HEK293 (cell line): ENCODE results near the gene GUCY1B1.

ENCODE experiments used
- CTCF ChIA-PET: fragments of 350-600 bp; formaldehyde crosslinking; extraction: SDS; loops from one replicate; lab custom pipeline; 2021; ENCODE audit warnings: antibody characterized with exemption; lab: Yijun Ruan, JAX
- POLR2A ChIA-PET: fragments of 300-600 bp; formaldehyde crosslinking; extraction: SDS; loops from one replicate; lab custom pipeline; 2020; ENCODE audit warnings: antibody characterized with exemption, inconsistent platforms; lab: Yijun Ruan, JAX
- H3K27ac ChIP-seq: fragments of 200-500 bp; sonication (Bioruptor generic); 2 replicates; pipeline ENCODE4 v1.5.1; 2014; ENCODE audit warnings: low read depth, low read length, control low read depth, inconsistent platforms; ENCODE audit errors: extremely low read depth
- H3K36me3 ChIP-seq, 2 experiments: fragments of 200-500 bp in 1 of 2; sonication (Bioruptor generic) in 1 of 2; 1 replicate in 1 of 2; 2 replicates in 1 of 2; pipeline ENCODE4 v1.5.1; 2014 to 2017; ENCODE audit warnings: inconsistent platforms in 2 of 2, low read length in 2 of 2; ENCODE audit not compliant: control insufficient read depth in 2 of 2, insufficient read depth in 1 of 2
- H3K4me1 ChIP-seq: fragments of 200-500 bp; sonication (Bioruptor generic); 2 replicates; pipeline ENCODE4 v1.5.1; 2014; ENCODE audit warnings: mild to moderate bottlenecking, low read length, inconsistent platforms; ENCODE audit not compliant: control insufficient read depth, insufficient read depth
- H3K4me3 ChIP-seq: 2 replicates; pipeline ENCODE4 v1.5.1; 2011; ENCODE audit warnings: low read depth, mild to moderate bottlenecking, control low read depth, low read length, moderate library complexity
- H3K9me3 ChIP-seq: fragments of 200-500 bp; sonication (Bioruptor generic); 2 replicates; pipeline ENCODE4 v1.5.1; 2014; ENCODE audit warnings: low read depth, low read length, inconsistent platforms; ENCODE audit not compliant: control insufficient read depth, insufficient read depth
- CTCF ChIP-seq: fragments of 450-650 bp; formaldehyde crosslinking; IDR thresholded peaks from 2 replicates; pipeline ENCODE4 v1.5.1; 2016; ENCODE audit warnings: missing biosample characterization, missing genetic modification characterization
- FEZF1 ChIP-seq: fragments of 450-650 bp; formaldehyde crosslinking; IDR thresholded peaks from 2 replicates; pipeline ENCODE4 v1.5.1; 2016; ENCODE audit warnings: missing biosample characterization, missing genetic modification characterization
- GFI1B ChIP-seq: fragments of 450-650 bp; formaldehyde crosslinking; IDR thresholded peaks from 2 replicates; pipeline ENCODE4 v1.5.1; 2016; ENCODE audit warnings: missing biosample characterization, missing genetic modification characterization
- KLF17 ChIP-seq: fragments of 450-650 bp; formaldehyde crosslinking; IDR thresholded peaks from 2 replicates; pipeline ENCODE4 v1.5.1; 2016; ENCODE audit warnings: missing biosample characterization, missing genetic modification characterization
- KLF7 ChIP-seq: fragments of 450-650 bp; formaldehyde crosslinking; IDR thresholded peaks from 2 replicates; pipeline ENCODE4 v1.5.1; 2016; ENCODE audit warnings: missing biosample characterization, missing genetic modification characterization, borderline replicate concordance
- TRIM28 ChIP-seq: IDR thresholded peaks from 2 replicates; pipeline ENCODE4 v1.6.1; 2011; ENCODE audit warnings: low read length, control low read depth, borderline replicate concordance
- ZBTB20 ChIP-seq: fragments of 450-650 bp; formaldehyde crosslinking; IDR thresholded peaks from 2 replicates; pipeline ENCODE4 v1.5.1; 2016; ENCODE audit warnings: missing biosample characterization, missing genetic modification characterization
- ZBTB44 ChIP-seq: fragments of 450-650 bp; IDR thresholded peaks from 2 replicates; pipeline ENCODE4 v1.5.1; 2018; ENCODE audit warnings: missing biosample characterization, mild to moderate bottlenecking, missing genetic modification characterization
- ZFP41 ChIP-seq: fragments of 450-650 bp; formaldehyde crosslinking; IDR thresholded peaks from 2 replicates; pipeline ENCODE4 v1.5.1; 2016; ENCODE audit warnings: missing biosample characterization, missing genetic modification characterization, borderline replicate concordance
- ZIC2 ChIP-seq: fragments of 450-650 bp; formaldehyde crosslinking; IDR thresholded peaks from 2 replicates; pipeline ENCODE4 v1.5.1; 2016; ENCODE audit warnings: missing biosample characterization, missing genetic modification characterization
- ZNF132 ChIP-seq: fragments of 450-650 bp; formaldehyde crosslinking; IDR thresholded peaks from 2 replicates; pipeline ENCODE4 v1.5.1; 2017; ENCODE audit warnings: missing biosample characterization, missing genetic modification characterization, borderline replicate concordance
- ZNF140 ChIP-seq: fragments of 450-650 bp; formaldehyde crosslinking; IDR thresholded peaks from 2 replicates; pipeline ENCODE4 v1.5.1; 2016; ENCODE audit warnings: missing biosample characterization, missing genetic modification characterization
- ZNF148 ChIP-seq: fragments of 450-650 bp; formaldehyde crosslinking; IDR thresholded peaks from 2 replicates; pipeline ENCODE4 v1.5.0; 2017; ENCODE audit warnings: missing biosample characterization, missing genetic modification characterization, borderline replicate concordance
- ZNF211 ChIP-seq: fragments of 450-650 bp; formaldehyde crosslinking; IDR thresholded peaks from 2 replicates; pipeline ENCODE4 v1.5.1; 2016; ENCODE audit warnings: low read depth, missing biosample characterization, missing genetic modification characterization
- ZNF24 ChIP-seq: fragments of 450-650 bp; formaldehyde crosslinking; IDR thresholded peaks from 2 replicates; pipeline ENCODE4 v1.5.1; 2016; ENCODE audit warnings: missing biosample characterization, missing genetic modification characterization
- ZNF354C ChIP-seq: fragments of 450-650 bp; formaldehyde crosslinking; IDR thresholded peaks from 2 replicates; pipeline ENCODE4 v1.5.1; 2016; ENCODE audit warnings: missing biosample characterization, missing genetic modification characterization, low read depth, borderline replicate concordance
- ZNF394 ChIP-seq: fragments of 450-650 bp; formaldehyde crosslinking; IDR thresholded peaks from 2 replicates; pipeline ENCODE4 v1.5.1; 2016; ENCODE audit warnings: missing biosample characterization, missing genetic modification characterization, mild to moderate bottlenecking, moderate library complexity, borderline replicate concordance
- ZNF404 ChIP-seq: fragments of 450-650 bp; formaldehyde crosslinking; IDR thresholded peaks from 2 replicates; pipeline ENCODE4 v1.5.1; 2017; ENCODE audit warnings: missing biosample characterization, missing genetic modification characterization
- ZNF510 ChIP-seq: fragments of 450-650 bp; formaldehyde crosslinking; IDR thresholded peaks from 2 replicates; pipeline ENCODE4 v1.5.1; 2018; ENCODE audit warnings: mild to moderate bottlenecking, missing genetic modification characterization, missing biosample characterization; ENCODE audit not compliant: insufficient replicate concordance
- ZNF707 ChIP-seq: fragments of 450-650 bp; formaldehyde crosslinking; IDR thresholded peaks from 2 replicates; pipeline ENCODE4 v1.5.1; 2016; ENCODE audit warnings: missing biosample characterization, missing genetic modification characterization
- ZNF76 ChIP-seq: fragments of 450-650 bp; formaldehyde crosslinking; IDR thresholded peaks from 2 replicates; pipeline ENCODE4; 2016; ENCODE audit warnings: low read depth, missing biosample characterization, missing genetic modification characterization, borderline replicate concordance
- ZNF777 ChIP-seq: fragments of 450-650 bp; formaldehyde crosslinking; IDR thresholded peaks from 2 replicates; pipeline ENCODE4 v1.5.1; 2017; ENCODE audit warnings: missing biosample characterization, missing genetic modification characterization, borderline replicate concordance
- ZNF837 ChIP-seq: fragments of 450-650 bp; formaldehyde crosslinking; IDR thresholded peaks from 2 replicates; pipeline ENCODE4 v1.5.1; 2016; ENCODE audit warnings: missing biosample characterization, missing genetic modification characterization

Gene GUCY1B1

GRCh38 chr4:155711556-155711955 lies 47.3 kb upstream of the GUCY1B1 start (continued):
- TF ChIP-seq ZNF148: no peak

GRCh38 chr4:155712846-155713245 lies 46.0 kb upstream of the GUCY1B1 start:
- ChIA-PET POLR2A (no interaction called here), CTCF (no interaction called here)
- H3K27ac ChIP-seq: no peak overlapping the region
- no peak for TF ChIP-seq ZNF510 (tag by site-specific recombination)
- TF ChIP-seq ZNF354C (tag by site-specific recombination): no peak
- TF ChIP-seq ZNF24 (tag by site-specific recombination): no peak
- TF ChIP-seq, all 188 proteins: peak for 0
- Histone ChIP-seq H3K4me3 (no peak overlapping the region), H3K4me1 (no peaks in the 10 kb centered on the region), H3K9me3 (no peaks in the 10 kb centered on the region), H3K36me3 (peaks cover 0 to 4% of the 10 kb centered on the region in 2 experiments; a peak in 2 of 3 replicates)

- H3K9me3 ChIP-seq: no peaks in the 10 kb centered on the region
- POLR2A ChIA-PET: no interaction called here
- no peak overlapping the region for H3K27ac ChIP-seq
- no peaks in the 10 kb centered on the region for H3K4me1 ChIP-seq
- H3K36me3 ChIP-seq: peaks cover 0 to 4% of the 10 kb centered on the region in 2 experiments; a peak in 2 of 3 replicates
- CTCF ChIA-PET: no interaction called here
- TF ChIP-seq ZFP41 (tag by site-specific recombination): no peak
- TF ChIP-seq CTCF (tag by site-specific recombination): no peak
- TF ChIP-seq ZBTB44: no peak
- TF ChIP-seq ZIC2 (tag by site-specific recombination): no peak
- no peak for TF ChIP-seq ZNF132 (tag by site-specific recombination)
- no peak for TF ChIP-seq ZNF707 (tag by site-specific recombination)
- no peak for TF ChIP-seq ZNF140 (tag by site-specific recombination)
- TF ChIP-seq GFI1B (tag by site-specific recombination): no peak
- TF ChIP-seq ZNF211 (tag by site-specific recombination): no peak
- no peak for TF ChIP-seq TRIM28
- no peak for TF ChIP-seq ZBTB20 (tag by site-specific recombination)
- no peak overlapping the region for H3K4me3 ChIP-seq
Observed at GRCh38 chr4:155713911-155714310, 44.9 kb upstream of the GUCY1B1 start.

GRCh38 chr4:155722336-155722735 lies 36.5 kb upstream of the GUCY1B1 start:
- Histone ChIP-seq H3K9me3 (no peaks in the 10 kb centered on the region), H3K4me1 (no peaks in the 10 kb centered on the region), H3K4me3 (no peak overlapping the region), H3K36me3 (no peaks in the 10 kb centered on the region), H3K27ac (no peak overlapping the region)
- CTCF ChIA-PET: no interaction called here
- TF ChIP-seq ZNF140 (tag by site-specific recombination): no peak
- TF ChIP-seq ZNF394 (tag by site-specific recombination): no peak
- TF ChIP-seq KLF7 (tag by site-specific recombination): no peak
- TF ChIP-seq KLF17: no peak
- no peak for TF ChIP-seq ZNF76 (tag by site-specific recombination)
- TF ChIP-seq ZNF777: no peak
- no peak for TF ChIP-seq FEZF1 (tag by site-specific recombination)
- no peak for TF ChIP-seq ZNF404 (tag by site-specific recombination)
- no peak for TF ChIP-seq ZNF837 (tag by site-specific recombination)
- POLR2A ChIA-PET: no interaction called here
